Mammary epithelial cell (primary cell): ENCODE data around the gene PRKN.

Experiments
- CTCF ChIP-seq, 2 donors: IDR thresholded peaks in 1 of 2; conservative IDR thresholded peaks in 1 of 2; 2 replicates each; pipeline ENCODE4 v1.5.1; 2011 to 2012; ENCODE audit warnings: inconsistent platforms in 2 of 2, low read length in 2 of 2, mild to moderate bottlenecking in 2 of 2, control low read depth in 1 of 2, low read depth in 1 of 2; ENCODE audit not compliant: insufficient read depth in 1 of 2; ENCODE audit errors: extremely low read depth in 1 of 2
- EZH2 ChIP-seq: IDR thresholded peaks from 2 replicates; pipeline ENCODE4 v1.6.1; 2012; ENCODE audit warnings: low read length, inconsistent platforms, borderline replicate concordance

GRCh38 chr6:161750686-161751085, 976.9 kb downstream of the PRKN start:
- no peak for TF ChIP-seq CTCF (conservative IDR thresholded peaks at IDR 0.05 in 1 of 2, IDR thresholded peaks at IDR 0.05 in 1 of 2; ENCODE audit: extremely low read depth in 1 of 2, insufficient read depth in 1 of 2, low read depth in 1 of 2, low read length in 2 of 2)
- no peak for TF ChIP-seq EZH2
